AG08395 (cell line): ENCODE measurements around the gene TRAPPC8.
"Not testable (repeated sequence)": the region's sequence is repeated elsewhere in the genome, so short reads cannot be mapped to it uniquely, and the experiment has no call there.

Source experiments
- DNase-seq: peaks from one replicate; pipeline ENCODE4 v3.0.0; 2012; ENCODE audit warnings: mixed read lengths, low spot score

Gene TRAPPC8

DNA sequence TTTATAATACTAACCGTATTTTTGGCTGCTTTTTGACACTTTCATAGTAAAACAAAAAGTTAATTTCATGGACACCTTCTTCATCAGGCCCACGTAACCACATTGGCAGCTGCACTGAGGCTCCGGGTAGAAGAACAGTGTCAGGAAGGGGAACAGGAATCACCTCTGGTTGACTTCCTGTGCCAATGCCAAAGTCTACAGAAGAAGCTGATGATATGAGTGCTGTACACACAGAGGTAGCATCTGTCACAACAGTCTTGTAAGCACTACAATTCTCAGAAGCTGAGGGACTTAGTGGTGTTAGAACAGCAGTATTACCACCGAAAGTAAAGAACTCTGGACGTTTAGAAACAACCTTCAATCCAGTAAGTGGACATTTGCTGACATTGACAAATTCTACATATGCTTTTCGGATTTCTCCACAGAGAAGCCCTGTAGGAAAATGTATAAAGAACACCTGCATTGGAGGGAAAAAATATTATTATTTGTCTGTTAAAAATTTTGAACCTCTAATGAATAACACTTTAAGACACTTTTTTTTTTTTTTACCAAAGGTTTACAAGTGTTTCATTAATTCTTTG lies 85.3 kb downstream of the TRAPPC8 start:
- no peak for DNase-seq

DNA sequence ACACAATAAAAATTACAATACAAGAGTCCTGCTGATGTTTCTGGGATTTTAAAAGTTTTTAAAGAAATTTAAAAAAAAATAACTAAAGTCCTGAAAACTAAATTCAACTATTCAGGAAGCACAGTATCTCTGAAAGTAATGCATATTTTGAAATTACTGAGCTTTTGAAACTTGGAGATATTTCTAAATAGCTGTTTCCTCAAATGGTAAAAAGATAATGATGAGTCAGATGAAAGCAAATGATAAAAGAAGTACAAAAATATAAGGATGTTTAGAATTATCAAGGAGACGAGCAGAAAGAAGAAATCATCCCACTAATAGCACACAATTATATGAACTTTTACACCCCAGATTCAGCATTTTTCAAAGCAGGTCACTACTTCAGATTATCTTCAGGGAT lies 92.1 kb downstream of the TRAPPC8 start:
- no peak for DNase-seq

DNA sequence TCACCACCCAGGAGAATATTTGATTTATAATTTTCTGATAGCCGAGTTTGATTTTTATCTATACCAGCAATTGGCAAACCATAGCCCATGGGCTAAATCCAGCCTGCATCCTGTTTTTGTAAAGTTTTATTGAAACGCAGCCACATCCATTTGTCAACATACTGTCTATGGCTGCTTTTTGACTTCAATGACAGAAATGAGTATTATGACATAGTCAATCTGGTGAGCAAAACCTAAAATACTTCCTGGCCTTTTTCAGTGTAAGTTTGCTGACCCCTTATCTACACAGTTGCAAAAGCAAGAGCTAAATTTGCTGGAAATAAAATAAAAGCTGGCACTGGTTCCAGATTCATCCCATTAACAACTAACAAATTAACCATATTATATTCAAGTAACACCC lies 102.4 kb downstream of the TRAPPC8 start:
- no peak for DNase-seq

- DNase-seq: no peak
Observed at GRCh38 chr18:31837879-31838278, 105.0 kb downstream of the TRAPPC8 start.

- DNase-seq: peak; percentile 3
Observed at GRCh38 chr18:31835528-31836133, 107.3 kb downstream of the TRAPPC8 start.

GRCh38 chr18:31831903-31832302 lies 111.0 kb downstream of the TRAPPC8 start:
- no peak for DNase-seq

DNA sequence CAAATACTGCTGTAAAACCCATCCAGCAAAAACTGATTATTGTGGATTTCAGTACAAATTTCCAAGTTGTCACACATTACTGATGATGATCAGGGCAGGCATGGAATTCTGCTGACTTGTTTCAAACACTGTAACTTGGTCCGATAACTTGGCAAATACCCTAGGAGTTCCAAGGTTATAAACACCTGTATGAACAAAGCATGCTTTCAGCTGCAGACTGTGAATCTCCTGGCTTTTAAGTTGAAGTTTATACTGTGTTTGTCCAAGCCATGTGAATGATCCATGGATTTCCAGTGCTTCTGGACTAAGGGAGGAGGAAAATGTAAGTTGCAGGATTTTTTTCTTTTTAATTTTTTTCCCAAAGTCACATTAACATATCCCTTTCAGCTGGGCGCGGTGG lies 112.2 kb downstream of the TRAPPC8 start:
- DNase-seq: no peak

DNA sequence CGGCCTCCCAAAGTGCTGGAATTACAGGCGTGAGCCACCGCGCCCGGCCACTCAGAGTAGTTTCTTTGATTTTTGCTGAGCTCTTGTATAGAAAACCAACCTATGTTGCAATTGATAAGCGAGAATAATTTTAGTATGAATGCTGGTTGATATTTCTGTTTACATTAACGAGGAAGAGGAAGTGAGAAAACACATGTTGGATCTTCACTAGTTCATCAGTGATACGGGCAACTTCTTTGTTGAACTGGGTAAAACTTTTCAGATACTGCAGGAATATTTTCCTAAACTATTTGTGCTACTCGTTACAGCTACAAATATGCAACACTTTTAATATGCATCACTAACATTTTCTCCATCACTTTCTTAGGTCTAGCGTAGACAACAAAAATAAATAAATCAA lies 114.3 kb downstream of the TRAPPC8 start:
- DNase-seq: no peak

GRCh38 chr18:31826673-31827325 lies 116.1 kb downstream of the TRAPPC8 start:
- DNase-seq: not testable (repeated sequence)

- no peak for DNase-seq
Observed at GRCh38 chr18:31825772-31826171, 117.2 kb downstream of the TRAPPC8 start.

DNA sequence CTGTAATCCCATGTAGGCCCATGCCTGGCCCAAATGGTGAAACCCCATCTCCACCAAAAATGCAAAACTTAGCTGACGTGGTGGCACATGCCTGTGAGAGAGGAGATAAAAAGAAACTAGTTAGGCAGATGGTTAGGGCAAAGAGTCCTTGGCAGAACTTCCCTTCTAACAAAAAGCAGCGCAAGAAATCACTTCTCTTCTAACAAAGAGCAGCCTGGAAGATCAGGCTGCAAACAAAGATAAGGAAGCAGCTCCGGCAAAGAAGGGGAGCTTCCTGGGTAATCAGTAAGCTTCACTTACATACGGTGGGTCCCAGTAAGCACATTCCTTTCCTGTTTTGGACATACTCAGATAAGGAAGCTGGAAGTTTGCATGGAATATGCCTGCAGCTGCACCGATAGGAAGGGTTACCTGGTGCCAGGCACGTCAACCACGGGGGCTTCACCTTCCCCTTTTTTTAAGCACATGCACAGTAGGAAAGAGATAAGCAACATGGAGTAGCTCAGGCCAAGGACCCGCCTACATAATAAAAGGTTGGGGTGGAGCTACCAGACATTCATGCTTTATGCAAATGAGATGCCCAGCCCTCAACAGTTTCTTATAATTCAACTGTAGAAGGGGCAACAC lies 121.3 kb downstream of the TRAPPC8 start:
- no peak for DNase-seq

DNA sequence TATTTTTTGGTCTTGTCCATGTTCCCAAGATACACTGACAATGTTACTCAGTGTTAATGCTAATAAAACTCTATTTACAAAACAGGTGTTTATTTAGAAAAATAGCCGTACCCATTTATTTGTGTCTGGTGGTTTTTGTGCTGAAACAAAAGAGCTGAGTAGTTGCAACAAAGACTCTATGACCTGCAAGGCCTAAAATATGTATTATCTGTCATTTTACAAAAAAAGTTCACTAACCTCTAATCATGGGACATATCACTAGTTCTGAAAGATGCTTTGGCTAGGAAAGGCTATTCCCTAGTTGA lies 123.1 kb downstream of the TRAPPC8 start:
- DNase-seq: no peak

- DNase-seq: peak; percentile 26
Observed at GRCh38 chr18:31819106-31819924, 123.6 kb downstream of the TRAPPC8 start.

DNA sequence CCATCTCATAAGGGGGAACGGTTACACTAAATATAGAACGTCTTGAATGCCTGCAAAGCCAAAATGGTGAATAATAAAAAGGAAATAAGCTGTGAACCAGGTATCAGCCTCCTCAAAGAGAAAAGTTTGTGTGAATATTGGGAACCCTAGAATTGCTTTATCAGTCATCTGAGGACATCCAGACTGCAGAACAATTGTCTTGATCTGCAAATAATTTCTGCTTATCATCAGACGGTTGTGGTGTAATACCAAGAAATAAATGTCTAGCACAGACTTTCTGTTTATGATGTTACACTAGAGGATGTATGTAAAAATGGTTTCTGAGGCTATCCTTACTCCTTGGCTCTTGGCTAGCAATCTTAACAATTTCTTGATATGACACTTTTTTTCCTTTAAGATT lies 128.8 kb downstream of the TRAPPC8 start:
- DNase-seq: no peak

GRCh38 chr18:31810336-31811130 lies 132.4 kb downstream of the TRAPPC8 start:
- DNase-seq: not testable (repeated sequence)

- DNase-seq: not testable (repeated sequence)
Observed at GRCh38 chr18:31809049-31809448, 133.9 kb downstream of the TRAPPC8 start.

DNA sequence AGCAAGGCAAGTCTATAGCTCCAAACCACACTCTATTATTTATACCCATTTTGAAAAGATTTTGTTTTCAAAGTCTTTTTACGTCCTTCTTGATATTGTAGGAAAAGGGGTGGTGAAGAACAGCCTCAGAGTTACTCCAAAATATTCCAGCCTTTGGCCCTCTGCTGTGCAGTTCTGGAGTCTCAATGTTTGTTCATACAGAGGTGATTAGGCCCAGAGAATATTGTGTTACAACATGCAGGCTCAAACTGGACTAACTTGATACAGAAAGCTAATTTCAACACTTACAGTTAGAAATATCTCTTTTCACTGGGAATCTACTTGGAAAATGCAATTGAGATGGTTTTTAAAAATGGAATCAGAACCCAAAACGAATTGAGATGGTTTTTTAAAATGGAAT lies 141.8 kb downstream of the TRAPPC8 start:
- no peak for DNase-seq

DNA sequence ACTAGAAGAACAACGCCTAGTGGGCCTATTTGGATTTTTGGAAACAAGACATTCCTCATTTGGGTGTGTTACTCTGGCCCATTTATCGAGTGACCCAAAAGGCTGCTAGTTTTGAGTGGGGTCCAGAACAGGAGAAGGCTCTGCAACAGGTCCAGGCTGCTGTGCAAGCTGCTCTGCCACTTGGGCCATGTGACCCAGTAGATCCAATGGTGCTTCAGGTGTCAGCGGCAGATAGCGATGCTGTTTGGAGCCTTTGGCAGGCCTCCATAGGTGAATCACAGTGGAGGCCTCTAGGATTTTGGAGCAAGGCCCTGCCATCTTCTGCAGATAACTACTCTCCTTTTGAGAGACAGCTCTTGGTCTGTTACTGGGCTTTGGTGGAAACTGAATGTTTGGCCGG lies 143.7 kb downstream of the TRAPPC8 start:
- DNase-seq: not testable (repeated sequence)

DNA sequence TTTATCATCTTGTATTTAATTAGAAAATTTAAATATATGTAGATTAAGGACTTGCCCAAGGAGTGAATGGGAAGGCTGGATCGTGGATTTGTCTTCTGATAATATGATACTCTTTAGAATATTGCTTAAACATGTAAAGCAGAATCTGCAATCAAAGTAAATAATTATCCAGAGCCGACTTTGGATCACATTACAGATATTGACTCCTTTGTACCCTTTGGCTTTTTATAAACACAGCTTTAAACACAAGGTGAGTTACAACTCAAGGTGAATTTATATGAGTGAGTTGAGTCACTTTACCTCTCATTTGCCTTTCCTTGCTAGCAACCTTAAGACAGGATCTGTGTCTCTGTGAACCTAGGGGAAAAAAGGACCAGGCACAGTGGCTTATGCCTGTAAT lies 144.5 kb downstream of the TRAPPC8 start:
- DNase-seq: no peak

DNA sequence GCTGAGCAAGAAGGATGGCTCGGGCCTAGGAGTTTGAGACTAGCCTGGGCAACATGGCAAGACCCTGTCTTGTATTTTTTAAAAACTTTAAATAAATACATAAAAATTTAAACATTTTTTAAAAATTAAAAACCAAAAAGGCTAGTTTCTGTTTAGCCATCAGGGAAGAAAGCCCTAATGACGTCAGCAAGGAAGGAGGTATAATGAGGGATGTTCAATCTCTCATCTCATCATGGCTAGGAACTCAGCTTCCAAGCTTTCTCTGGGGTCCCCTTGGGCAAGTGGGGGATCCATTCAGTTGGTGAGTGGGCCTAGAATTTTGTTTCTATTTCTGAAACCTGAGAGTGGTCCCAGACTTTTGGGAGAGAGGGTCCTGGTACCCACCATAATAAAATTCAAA lies 147.2 kb downstream of the TRAPPC8 start:
- DNase-seq: no peak

DNA sequence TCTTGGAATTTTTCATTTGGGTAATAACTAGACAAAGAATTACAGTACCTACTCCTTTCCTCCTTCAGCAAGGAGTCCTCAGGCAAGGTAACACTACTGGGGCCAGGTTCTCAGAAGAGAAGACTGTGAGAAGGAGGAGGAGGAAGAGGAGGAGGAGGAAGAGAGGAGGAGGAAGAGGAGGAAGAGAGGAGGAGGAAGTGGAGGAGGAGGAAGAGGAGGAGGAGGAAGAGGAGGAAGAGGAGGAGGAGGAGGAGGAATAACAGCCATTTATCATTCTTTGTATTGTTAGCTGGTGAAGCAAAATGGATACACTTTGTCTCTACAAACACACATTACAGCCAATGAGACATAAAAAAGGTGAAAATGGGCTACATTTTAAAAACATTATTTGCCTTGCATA lies 149.4 kb downstream of the TRAPPC8 start:
- no peak for DNase-seq

GRCh38 chr18:31792580-31792911 lies 150.4 kb downstream of the TRAPPC8 start:
- no peak for DNase-seq
